ENCODE results near the gene MFAP5.
"Not testable (repeated sequence)": the region's sequence is repeated elsewhere in the genome, so short reads cannot be mapped to it uniquely, and the experiment has no call there.

MFAP5 gene

GRCh38 chr12:8675591-8676036, 13.0 kb upstream of the MFAP5 start:
- no peak for DNase-seq (ENCODE audit: low read depth)

DNA sequence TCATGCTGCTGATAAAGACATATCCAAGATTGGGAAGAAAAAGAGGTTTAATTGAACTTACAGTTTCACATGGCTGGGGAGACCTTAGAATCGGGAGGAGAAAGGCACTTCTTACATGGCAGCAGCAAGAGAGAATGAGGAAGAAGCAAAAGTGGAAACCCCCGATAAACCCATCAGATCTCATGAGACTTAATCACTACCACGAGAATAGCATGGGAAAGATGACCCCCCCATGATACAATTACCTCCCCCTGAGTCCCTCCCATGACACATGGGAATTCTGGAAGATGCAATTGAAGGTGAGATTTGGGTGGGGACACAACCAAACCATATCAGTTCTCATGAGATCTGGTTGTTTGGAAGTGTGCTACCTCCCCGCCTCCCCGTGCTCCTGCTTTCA, 9.8 kb upstream of the MFAP5 start:
- DNase-seq (ENCODE audit: low read depth): no peak

GRCh38 chr12:8668441-8668840, 5.8 kb upstream of the MFAP5 start:
- DNase-seq (ENCODE audit: low read depth): no peak

DNA sequence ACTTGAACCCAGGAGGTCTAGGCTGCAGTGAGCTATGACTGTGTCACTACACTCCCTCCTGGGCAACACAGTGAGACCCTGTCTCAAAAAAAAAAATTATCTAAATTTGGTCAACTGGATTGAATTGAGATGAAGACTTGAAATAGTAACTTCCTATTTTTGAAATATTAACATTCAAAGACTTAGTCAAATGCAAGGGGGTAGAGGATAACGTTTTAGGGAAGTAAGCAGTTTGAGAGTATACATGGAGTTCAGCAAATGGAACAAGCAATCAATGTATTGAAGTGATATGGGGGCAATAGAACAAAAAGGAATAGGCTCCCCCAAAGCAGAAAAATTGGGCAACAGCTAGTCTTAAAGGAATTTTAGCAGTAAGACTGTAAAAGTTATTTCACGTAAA, 4.6 kb upstream of the MFAP5 start:
- no peak for DNase-seq (ENCODE audit: low read depth)

DNA sequence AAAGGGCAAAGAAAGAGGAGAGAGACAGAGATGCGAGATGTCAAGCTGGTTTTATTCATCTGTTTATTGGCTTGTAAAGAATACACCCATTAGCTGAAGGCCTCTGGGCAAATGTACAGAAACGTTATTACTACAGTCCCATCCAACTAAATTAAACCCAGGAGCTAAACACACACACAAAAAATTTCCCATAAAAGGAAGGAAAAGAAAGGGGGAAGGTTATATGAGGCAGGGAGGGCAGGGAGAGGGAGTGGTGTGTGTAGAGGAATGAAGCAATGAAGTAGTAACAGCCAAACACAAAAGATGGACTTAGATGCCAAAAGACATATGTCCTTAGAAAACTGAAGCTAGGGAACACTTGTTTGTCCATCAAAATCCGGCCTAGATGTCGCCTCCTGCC, 3.1 kb upstream of the MFAP5 start:
- peak; percentile 75 for DNase-seq (ENCODE audit: low read depth)

GRCh38 chr12:8664228-8664913, 1.7 kb upstream of the MFAP5 start:
- DNase-seq (ENCODE audit: low read depth): no peak

DNA sequence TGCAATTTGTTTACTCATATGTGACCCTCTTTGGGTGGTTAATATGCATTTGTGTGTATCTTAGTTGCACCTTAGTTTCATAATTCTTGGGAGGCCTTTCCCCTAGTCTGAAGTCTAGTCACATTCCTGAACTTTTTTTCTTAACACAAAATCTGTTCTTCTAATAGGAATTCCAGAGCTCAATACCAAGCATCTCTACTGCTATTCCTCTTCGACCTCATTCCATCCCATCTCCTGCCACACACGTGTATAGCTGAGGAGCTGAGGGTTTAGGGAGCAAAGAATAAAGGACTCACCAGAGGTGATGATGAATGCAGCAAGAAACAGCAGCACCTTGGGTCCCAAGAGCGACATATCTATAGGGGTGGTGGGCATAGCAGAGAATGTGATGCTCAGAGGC, 875 bp downstream of the MFAP5 start:
- peak; percentile 28 for DNase-seq (ENCODE audit: low read depth)

DNA sequence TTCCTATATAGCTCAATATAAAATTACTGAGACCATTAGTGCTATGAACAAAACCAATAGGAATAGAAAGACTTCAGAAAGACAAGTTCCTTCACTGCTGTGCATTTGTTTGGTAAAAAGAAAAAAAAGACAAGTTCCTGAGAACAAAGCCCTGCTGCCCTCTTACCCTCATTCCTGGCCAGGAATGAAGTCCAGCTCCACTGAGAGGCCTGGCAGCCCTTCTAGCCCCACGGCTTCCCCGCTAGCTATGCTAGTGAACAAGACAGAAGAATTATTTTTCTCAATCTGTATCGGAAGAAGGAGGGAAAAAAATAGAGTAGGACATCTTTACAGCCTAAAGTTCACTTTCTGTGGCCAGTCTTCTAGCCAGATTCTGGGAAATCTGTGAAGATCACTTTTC, 1.6 kb downstream of the MFAP5 start:
- DNase-seq (ENCODE audit: low read depth): no peak

- peak; percentile 85 for DNase-seq (ENCODE audit: low read depth)
Observed at GRCh38 chr12:8658346-8658745, 4.3 kb downstream of the MFAP5 start.

GRCh38 chr12:8655421-8655820, 7.2 kb downstream of the MFAP5 start:
- DNase-seq (ENCODE audit: low read depth): no peak

DNA sequence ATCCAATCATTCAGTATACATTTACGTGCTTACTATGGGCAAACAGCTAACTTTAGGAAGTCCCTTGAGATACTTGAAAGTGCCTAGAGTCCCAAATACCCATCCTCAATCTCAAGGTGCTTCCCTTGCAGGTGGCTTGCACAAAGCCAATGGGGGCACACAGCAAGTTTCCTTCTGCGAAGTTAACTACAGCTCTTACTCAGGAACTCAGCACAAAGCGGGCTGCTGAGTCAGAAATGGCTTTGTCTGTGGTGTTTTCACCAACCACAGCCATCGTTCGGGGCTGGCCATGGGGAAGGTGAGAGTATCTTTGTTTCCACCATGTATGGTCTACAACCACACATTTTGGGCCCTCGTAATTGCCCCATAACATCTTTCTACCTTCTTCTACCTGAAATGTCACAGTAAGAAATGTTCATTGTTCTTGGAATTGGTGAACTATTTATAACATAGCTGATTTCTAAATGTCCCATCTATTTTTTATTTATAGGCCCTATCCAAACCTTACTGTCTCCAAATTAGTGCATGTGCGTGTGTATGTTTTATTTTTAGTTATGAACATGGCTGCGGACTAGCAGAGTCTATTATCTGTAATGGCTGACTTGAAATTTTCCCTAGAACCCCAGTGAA, 13.9 kb downstream of the MFAP5 start:
- DNase-seq (ENCODE audit: low read depth): no peak

GRCh38 chr12:8647968-8648367, 14.7 kb downstream of the MFAP5 start:
- no peak for DNase-seq (ENCODE audit: low read depth)

GRCh38 chr12:8644345-8645248, 18.0 kb downstream of the MFAP5 start:
- no peak for DNase-seq (ENCODE audit: low read depth)

DNA sequence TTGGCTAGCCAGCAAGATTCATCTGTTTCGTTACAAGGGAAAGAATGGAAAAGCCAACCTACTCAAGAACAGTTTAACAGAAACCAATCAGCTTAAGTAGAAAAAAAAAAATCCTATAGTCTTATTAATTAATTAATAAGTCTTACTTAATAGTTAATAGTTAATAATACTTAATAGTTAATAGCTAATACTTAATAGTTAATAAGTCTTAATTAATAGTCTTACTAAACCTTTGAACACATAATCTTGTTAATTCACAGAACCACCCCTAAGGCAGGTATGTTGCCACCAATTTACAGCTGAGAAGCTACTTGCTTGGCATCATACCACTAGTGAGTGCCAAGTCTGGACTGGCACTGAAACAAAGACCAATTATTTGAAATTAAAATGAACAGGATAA, 19.9 kb downstream of the MFAP5 start:
- no peak for DNase-seq (ENCODE audit: low read depth)

GRCh38 chr12:8639936-8640335, 22.7 kb downstream of the MFAP5 start:
- DNase-seq (ENCODE audit: low read depth): no peak

- DNase-seq (ENCODE audit: low read depth): no peak
Observed at GRCh38 chr12:8638951-8639350, 23.7 kb downstream of the MFAP5 start.

DNA sequence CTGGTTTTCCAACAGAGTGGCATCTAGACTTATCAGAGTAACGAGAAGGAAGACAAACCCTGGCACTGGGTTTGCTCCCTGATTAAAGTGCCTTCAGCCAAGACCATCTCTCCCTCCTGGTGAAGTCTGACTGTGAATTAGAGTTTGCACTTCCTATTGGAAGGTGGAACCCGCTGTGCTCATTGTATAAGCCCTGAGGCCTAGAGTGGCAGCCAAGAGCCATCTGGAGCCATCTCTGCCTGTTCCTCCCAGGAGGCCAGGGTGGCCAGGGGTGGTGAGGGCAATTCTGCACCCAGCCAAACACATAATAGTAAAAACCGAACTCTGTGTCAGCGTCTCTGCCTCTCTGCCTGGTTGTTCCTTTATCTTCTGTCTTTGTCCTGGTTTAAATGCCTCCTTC, 25.0 kb downstream of the MFAP5 start:
- no peak for DNase-seq (ENCODE audit: low read depth)

GRCh38 chr12:8637244-8637643, 25.4 kb downstream of the MFAP5 start:
- no peak for DNase-seq (ENCODE audit: low read depth)

DNA sequence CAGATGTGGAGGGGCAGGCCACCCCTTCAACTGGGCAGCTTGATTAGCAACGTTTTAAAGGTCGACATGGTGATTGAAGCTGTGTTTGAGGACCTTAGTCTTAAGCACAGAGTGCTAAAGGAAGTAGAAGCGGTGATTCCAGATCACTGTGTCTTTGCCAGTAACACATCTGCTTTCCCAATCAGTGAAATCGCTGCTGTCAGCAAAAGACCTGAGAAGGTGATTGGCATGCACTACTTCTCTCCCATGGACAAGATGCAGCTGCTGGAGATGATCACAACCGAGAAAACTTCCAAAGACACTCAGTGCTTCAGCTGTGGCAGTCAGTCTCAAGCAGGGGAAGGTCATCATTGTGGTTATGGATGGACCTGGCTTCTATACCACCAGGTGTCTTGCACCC, 26.0 kb downstream of the MFAP5 start:
- no peak for DNase-seq (ENCODE audit: low read depth)

- not testable (repeated sequence) for DNase-seq (ENCODE audit: low read depth)
Observed at GRCh38 chr12:8636007-8636346, 26.6 kb downstream of the MFAP5 start.

DNA sequence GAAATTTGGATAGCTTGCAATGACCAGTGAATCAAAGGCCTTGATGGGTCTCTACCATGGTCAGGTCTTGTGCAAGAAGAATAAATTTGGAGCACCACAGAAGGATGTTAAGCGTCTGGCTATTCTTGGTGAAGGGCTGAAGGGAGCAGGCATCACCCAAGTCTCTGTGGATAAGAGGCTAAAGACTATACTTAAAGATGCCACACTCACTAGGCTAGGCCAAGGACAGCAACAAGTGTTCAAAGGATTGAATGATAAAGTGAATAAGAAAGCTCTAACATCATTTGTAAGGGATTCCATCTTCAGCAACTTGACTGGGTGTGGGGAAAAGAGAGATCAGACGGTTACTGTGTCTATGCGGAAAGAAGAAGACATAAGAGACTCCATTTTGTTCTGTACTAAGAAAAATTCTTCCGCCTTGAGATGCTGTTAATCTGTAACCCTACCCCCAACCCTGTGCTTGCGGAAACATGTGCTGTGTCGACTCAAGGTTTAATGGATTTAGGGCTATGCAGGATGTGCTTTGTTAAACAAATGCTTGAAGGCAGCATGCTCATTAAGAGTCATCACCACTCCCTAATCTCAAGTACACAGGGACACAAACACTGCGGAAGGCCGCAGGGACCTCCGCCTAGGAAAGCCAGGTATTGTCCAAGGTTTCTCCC, 27.2 kb downstream of the MFAP5 start:
- DNase-seq (ENCODE audit: low read depth): not testable (repeated sequence)

DNA sequence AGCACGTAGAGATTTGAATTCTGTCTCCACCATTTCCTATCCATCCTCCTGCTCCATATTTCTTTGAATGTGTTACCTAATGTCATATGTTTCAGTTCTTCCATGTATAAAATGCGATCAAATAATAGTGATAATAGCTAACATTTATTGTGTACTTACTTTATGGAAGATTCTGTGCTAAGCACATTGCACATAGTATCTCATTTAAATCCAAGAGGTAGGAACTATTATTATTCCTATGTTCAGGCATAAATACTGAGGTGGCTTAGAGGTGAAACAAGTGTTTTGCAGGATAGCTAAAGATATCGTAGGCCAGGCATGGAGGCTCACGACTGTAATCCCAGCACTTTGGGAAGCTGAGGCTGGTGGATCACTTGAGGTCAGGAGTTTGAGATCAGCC, 32.5 kb downstream of the MFAP5 start:
- no peak for DNase-seq (ENCODE audit: low read depth)
